NCI-H748 (cell line): ENCODE data around the gene ATP13A4.
"Not testable (repeated sequence)": the region's sequence is repeated elsewhere in the genome, so short reads cannot be mapped to it uniquely, and the experiment has no call there.

Source experiments
- DNase-seq: peaks from one replicate; lab custom pipeline; 2025; ENCODE audit not compliant: unreplicated experiment; lab: John Stamatoyannopoulos, UW

ATP13A4 gene

GRCh38 chr3:193563426-193563825 lies 8.7 kb upstream of the ATP13A4 start:
- no peak for DNase-seq

DNA sequence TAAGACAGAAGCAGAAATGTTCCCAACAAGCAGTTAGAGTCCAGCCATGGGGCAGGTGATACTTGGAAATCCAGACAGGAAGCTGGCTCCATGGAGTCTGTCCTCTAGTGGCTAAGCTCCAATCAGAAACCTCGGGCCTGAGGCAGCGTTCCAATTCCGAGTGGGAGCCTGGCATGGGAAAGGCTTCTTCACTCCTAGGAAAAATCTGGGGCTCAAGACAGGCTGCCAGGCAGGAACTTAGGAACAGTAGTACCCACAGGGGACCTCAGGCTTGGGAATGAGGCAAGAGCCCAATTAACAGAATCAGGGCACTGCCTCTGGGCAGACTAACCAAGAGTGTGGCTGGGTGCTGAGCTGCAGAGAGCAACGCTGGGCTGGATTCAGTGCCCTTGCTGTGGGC lies 6.2 kb upstream of the ATP13A4 start:
- no peak for DNase-seq

DNA sequence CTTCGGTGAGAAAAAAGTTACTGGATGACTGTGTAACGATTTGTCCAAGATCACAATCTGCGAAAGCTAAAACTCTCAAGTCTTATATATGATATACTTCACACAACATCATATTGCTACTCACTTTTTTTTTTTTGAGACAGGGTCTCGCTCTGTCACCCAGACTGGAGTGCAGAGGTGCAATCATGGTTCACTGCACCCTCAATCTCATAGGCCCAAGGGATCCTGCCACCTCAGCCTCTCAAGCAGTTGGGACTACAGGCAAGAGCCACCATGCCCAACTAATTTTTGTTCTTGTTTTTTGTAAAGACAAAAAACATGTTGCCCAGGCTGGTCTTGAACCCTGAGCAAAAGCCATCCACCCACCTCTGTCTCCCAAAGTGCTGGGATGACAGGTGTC lies 5.4 kb upstream of the ATP13A4 start:
- DNase-seq: no peak

GRCh38 chr3:193559100-193559499 lies 4.4 kb upstream of the ATP13A4 start:
- no peak for DNase-seq

GRCh38 chr3:193556841-193557240 lies 2.1 kb upstream of the ATP13A4 start:
- DNase-seq: no peak

DNA sequence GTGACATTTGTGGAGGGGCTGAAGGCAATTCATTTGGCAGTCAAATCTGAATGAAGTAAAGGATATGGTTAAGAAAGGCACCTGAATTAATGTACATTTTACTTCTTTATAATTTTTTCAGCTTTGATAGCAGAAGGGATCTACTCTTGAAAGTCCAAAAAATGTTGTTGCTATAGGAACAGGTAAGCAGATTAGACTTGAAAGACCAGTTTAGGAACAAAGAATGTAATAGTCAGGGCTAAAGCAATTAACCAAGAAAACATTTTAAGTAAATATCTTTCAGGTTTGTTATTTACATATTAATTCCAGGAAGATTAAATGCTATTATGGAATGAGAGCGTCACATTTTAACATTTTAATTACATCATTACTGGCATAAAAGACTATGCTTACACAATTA lies 1.1 kb downstream of the ATP13A4 start:
- peak; percentile 76 for DNase-seq

DNA sequence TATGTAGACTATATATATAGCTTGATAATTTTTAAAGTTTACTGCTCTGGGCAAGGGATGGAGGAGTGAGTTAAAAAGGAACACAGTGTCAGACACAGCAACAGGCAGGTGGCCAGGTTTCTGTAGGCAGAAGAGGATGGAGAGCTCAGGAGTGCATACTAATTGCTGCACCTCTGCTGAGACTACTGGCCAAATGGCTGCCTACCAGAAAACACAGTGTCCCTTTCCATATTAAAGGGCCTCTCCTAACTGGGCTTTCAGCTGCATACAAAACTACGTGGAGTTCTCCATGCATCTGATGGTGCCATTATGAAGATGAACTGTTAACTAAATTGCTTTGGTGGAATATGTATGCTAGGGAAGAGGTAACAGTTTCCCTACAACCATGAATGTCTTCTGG lies 1.8 kb downstream of the ATP13A4 start:
- DNase-seq: peak; percentile 47

DNA sequence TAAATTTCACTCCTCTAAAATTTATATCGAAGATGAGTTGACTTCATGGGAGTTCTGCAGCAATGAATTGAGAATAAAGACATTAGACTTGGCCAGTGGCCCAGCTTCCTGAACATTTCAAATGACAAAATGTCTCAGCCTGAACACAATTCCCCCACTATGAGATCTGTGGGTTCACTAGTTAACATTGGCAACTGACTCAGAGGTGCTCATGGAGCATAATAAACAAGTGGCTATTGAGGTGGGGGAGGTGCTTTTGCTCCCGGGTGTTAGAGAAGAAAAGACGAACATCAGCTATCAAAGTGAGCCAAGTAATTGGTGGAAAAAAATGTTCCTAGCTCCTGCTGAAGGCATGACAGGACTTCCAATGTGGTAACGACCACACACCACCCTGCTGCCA lies 6.3 kb downstream of the ATP13A4 start:
- no peak for DNase-seq

DNA sequence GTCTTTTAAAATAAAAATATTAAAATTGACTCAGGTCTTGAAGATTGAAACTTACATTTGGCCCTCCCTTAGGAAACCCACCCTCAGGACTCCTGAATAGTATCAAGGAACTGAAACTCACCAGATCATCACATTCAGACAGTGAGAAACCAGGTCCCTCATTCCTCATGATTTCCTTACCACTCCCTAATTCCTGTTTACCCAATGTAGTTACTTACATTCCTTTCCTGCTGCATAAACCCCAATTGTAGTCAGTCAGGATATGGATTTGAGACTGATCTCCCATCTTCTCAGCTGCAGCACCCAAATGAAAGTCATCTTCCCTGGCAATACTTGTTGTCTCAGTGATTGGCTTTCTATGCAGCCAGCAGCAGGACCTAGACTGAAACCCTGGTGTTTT lies 8.6 kb downstream of the ATP13A4 start:
- DNase-seq: no peak

GRCh38 chr3:193545304-193545703 lies 9.4 kb downstream of the ATP13A4 start:
- no peak for DNase-seq

DNA sequence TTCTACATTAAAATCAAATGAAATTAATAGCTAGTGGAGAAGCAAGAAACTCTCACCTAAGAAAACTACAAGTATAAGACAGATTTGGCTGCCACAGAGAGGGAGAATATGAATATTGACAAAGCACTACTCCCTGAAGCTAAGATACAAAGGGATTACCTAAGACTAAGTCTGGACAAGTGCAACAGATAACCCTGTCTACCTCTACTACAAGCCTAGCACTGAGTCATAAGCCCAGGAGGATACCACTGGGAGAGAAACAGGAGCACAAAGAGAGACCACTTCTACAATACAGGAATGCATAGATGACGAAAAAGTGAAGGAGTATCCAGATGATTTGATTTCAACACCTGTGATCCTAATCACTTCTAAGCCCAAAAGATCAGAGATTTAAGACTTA lies 10.4 kb downstream of the ATP13A4 start:
- no peak for DNase-seq

- DNase-seq: no peak
Measured at GRCh38 chr3:193530231-193531165, 24.2 kb downstream of the ATP13A4 start.

DNA sequence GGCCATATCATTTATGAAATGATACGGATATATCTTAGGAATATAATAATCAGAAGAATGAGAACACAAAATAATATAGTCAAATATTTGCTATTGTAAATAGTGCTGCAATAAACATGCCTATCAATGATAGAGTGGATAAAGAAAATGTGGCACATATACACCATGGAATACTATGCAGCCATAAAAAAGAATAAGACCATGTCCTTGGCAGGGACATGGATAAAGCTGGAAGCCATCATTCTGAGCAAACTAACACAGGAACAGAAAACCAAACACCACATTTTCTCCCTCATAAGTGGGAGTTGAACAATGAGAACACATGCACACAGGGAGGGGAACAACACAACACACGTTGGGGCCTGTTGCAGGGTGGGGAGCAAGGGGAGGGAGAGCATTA lies 28.6 kb downstream of the ATP13A4 start:
- DNase-seq: not testable (repeated sequence)

DNA sequence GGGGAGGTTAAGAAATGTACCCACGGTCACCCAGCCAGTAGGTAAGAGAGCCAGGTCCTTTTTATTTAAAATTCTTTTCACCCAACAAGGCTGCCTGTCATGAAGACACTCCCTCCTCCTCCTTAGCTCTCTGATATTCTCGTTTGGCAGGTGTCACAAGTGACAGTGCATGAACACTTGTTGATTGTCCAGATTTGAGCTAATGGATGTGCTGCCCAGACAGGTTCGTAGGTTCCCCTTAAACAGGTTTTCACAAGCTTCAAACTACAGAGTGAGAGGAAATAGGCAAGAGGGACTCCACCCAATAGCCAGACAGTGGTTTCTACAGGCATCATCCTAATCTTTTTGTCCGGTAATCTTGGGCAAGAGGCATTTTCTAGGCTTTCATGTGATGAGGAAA lies 32.2 kb downstream of the ATP13A4 start:
- peak; percentile 4 for DNase-seq

- DNase-seq: no peak
Measured at GRCh38 chr3:193520738-193521137, 34.0 kb downstream of the ATP13A4 start.

DNA sequence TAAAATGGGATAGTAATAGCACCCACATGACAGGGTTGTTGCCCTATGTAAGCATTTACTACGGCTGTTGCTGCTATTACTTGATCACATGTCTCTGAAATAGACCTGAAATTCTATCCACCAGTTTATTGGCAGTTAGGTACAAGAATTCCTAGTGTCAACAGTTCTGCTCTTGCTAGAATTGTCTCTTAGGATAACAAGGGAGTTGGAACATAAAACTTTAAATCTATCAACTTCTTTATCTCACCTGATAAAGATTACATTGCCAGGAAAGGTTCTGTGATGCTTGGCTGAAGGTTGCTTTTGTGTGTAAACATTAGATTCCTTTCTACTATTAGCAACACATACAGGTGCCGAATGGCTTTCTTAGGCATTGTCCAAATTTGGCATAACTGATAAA lies 38.7 kb downstream of the ATP13A4 start:
- DNase-seq: no peak

DNA sequence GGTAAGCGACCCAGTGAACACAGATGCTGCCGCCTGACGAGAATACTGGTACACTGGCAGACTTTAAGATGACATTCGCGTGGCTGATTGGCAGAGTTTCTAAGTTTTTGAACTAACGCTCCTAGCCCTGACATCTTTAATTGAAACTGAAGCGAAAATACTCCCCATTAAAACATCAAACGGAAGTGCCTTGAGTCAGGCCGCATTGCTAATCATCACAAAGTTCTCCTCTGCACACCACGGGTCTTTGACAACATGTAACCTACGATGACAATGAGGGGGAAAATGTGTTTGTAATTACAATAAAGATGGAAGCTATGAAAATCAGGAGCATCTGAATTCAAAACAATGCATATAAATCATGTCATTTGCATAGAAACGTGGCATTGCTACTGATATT lies 44.5 kb downstream of the ATP13A4 start:
- no peak for DNase-seq

- no peak for DNase-seq
Measured at GRCh38 chr3:193509103-193509965, 45.4 kb downstream of the ATP13A4 start.

DNA sequence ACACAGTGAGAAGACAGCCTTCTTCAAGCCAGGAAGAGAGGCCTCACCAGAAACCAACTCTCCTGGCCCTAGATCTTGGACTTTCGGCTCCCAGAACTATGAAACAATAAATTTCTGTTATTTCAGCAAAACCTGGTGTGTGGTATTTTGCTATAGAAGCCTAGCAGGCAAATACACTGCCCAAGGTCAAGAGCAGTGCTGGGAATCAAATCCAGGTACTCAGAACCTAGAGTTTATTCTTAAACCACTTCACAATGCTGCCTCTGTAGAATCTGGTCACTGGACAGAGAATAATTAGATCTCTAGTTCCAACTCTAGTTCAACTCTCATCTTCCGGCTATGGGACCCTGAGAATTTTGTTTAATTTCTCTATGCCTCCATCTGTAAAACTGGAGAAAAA lies 46.6 kb downstream of the ATP13A4 start:
- no peak for DNase-seq

- no peak for DNase-seq
Measured at GRCh38 chr3:193507566-193507965, 47.1 kb downstream of the ATP13A4 start.

GRCh38 chr3:193506921-193507320 lies 47.8 kb downstream of the ATP13A4 start:
- no peak for DNase-seq

DNA sequence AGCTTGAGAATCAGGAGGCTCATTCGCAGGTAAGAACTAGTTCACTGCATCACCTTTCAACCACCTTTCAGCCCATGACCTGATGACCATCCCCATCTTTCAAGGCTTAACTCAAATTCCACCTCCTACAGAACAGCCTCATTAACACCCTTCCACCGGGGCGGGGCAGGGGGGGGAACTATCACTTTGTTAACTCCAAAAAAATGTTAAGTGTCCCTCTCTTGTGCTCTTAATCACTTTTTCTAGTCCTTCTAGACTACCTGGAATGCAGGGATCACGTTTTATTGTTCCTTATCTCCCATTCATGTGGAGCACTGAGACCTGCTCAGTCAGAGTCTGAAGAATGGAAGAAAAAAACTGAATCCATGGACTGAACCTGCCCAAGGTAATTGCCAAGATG lies 51.8 kb downstream of the ATP13A4 start:
- no peak for DNase-seq
